HL-60/S4 treated with phorbol 12-myristate 13-acetate at 8.2 ng/mL for 4 days and 3 days (cell line): Measurements from ENCODE around the gene LSM11.
"Not testable (repeated sequence)": the region's sequence is repeated elsewhere in the genome, so short reads cannot be mapped to it uniquely, and the experiment has no call there.

Experiments
- in situ Hi-C: fragments of 300-500 bp; cut with MboI; formaldehyde crosslinking; loops from 2 replicates; pipeline ENCODE4 v1.15.0; 2022; ENCODE audit warnings: low sequenced_read_pairs

The LSM11 gene

DNA sequence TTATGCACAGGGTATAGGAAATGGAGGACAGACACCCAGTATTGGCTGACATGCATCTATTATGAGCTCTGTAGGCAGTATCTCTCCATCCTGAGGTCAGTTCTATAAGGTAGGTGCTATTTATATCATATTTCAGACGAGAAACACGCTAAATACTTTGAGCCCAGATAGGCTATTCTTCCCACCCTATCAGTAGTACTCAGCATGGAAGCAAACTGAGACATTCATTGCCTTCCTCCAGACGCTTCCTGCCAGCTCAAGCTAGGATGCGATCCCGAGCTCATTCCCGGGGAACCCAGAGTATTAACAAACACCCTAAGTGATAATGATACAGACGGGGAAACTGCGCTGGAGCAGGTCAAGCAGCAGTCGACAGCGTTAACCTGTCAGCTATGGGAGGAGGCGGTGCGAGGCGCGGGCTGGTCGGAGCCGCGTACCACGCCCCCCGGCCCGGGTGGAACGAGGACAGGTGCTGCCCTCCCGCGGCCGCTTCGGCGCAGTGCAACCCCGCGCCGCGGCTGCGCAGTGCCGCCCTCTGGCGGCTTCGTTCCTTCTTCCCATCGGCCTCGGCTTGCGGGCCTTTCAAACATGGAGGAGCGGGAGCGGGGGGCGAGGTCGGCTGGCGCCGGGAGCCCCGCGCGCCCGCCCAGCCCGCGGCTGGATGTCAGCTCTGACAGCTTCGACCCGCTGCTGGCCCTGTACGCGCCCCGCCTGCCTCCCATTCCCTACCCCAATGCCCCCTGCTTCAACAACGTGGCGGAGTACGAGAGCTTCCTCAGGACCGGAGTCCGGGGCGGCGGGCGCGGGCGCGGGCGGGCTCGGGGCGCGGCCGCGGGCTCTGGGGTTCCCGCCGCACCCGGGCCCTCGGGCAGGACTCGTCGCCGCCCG, at the start of gene LSM11:
TSS of gene LSM11 (plus strand) at position 550 of the 888 bp plus-strand sequence. CDS start at position 589, 39 bp downstream.
- in situ Hi-C loops = no loop called here

GRCh38 chr5:157693816-157694215, 49.7 kb upstream of the LSM11 start:
- in situ Hi-C loops = not testable (repeated sequence)

DNA sequence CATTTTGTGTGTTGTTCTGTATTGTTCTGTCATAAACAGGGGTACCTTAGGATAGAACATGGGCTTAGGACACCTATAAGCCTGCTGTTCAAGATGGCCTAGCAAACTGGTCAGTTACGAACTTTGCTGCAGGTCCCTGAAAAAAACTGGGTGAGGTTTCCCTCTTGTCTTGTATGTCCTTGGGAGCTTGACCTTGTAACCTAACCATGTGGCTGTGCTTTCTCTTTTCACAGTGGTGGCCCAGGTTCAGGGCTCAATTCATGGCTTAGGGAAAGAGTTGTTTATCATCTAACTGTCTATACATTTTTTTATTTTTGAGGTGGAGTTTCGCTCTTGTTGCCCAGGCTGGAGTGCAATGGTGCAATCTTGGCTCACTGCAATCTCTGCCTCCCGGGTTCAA, 47.4 kb upstream of the LSM11 start:
- in situ Hi-C loops = not testable (repeated sequence)

DNA sequence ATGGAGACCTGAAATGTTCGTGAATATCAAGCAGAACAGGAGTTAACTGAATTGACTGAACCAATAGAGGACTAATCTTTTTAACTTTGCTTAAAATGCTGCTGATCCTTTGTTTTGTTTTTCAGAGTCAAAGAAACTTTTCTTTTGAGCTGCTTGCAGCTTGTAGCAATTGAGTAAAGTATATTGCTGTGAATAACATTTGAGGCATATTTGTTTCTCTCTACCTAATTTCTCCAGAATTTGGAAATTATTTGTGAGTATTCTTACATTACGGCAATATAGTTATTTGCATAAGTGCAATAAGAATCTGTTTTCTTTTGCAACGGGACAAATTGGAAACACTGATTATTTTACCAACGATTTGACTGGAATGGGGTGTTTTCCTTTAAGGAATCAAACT, 44.8 kb upstream of the LSM11 start:
- in situ Hi-C loops = not testable (repeated sequence)

DNA sequence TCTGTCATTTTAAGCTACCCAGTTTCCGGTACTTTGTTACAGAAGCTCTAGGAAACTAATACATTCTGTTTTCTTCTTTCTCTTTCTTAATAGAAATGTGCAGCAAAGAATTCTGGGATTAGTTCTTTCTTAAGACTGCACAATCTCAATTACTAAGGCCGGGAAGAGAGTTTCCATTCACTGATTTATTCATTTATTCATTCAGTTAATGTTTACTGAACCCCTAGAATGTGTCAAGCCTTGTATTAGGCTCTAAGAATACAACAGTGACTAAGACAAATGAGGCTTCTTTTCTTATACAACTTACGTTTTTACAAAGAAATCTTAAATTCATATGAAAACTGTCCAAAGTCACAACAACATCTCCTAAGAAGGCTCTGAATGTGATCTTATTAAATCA, 39.8 kb upstream of the LSM11 start:
- in situ Hi-C loops = loop anchor here (25.0 kb wide), 1 partner anchor 266 kb away; no protein-coding TSS in a partner anchor

DNA sequence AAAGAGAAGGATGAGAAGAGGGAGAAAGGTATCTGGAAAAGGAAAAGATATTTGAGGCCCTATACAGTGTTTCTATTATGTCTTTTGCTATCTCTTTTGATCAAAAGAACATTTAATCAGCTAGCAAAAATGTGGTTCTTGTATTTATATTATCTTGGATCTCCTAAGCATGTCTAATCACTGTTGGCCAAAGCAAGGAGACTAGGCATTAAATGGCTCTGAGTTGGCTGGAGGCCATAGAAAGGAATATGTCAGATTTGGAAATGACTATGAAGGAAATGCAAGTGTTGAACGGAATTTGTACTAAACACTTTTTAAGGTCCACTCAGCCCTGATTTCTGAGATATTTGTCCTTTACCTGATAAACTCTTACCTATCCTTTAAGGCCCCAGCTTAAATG, 34.6 kb upstream of the LSM11 start:
- in situ Hi-C loops = loop anchor here (25.0 kb wide), 1 partner anchor 272 kb away; no protein-coding TSS in a partner anchor

GRCh38 chr5:157709346-157709745, 34.2 kb upstream of the LSM11 start:
- in situ Hi-C loops = loop anchor here (25.0 kb wide), 1 partner anchor 272 kb away; no protein-coding TSS in a partner anchor

DNA sequence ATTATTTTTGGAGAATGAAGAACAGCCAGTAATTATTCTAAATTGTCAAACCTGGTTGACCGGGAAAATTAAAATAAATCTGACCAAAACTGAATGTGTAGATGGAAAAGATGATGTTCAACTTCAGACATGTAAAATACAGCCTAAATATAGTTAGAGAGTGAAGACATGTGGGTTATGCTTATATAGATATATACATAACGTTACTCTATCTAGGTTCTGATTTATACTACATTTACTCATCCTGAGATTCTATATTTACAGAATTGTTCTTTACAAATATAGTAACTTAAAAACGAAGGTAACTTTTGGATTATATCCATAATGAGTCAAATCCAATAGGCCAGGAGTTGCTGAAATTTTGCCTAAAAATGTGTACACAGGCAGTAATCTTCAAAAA, 33.1 kb upstream of the LSM11 start:
- in situ Hi-C loops = loop anchor here (25.0 kb wide), 1 partner anchor 273 kb away; no protein-coding TSS in a partner anchor

GRCh38 chr5:157710882-157711281, 32.6 kb upstream of the LSM11 start:
- in situ Hi-C loops = loop anchor here (25.0 kb wide), 1 partner anchor 274 kb away; no protein-coding TSS in a partner anchor

DNA sequence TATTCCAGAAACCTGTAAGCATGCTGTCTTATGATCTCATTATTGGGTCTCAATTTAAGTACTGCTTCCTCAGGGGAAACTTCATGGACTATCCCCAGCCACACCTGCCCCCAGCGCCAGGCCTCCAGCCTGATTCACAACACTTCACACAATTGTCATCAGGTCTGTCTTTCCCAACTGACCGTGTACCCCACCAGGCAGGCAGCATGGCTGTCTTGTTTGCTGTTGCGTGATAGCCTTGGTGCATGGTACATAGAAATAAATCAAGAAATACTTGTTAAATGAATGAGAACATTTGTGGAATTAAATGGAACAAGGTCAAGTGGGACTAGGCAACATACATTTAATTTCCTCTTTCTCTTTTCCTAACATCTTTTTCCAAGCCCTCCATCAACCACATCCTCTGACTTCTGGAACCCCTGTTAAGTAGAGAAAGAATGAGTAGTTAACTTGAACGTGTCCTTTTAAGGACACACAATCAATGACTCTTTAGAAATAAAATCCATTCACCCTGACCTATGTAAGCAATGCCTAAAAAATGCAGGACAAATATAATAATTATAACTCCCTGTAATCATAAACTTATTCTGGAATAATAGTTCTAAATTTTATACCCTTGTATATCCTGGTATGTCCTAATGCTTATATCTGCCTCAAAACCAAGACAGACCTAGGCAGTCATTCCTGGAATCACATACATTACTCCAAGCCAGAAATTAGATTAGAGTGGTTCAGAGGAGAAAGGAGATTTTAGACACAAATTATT, 29.5 kb upstream of the LSM11 start:
- in situ Hi-C loops = loop anchor here (25.0 kb wide), 1 partner anchor 277 kb away; no protein-coding TSS in a partner anchor

GRCh38 chr5:157714596-157714864, 29.0 kb upstream of the LSM11 start:
- in situ Hi-C loops = loop anchor here (25.0 kb wide), 1 partner anchor 277 kb away; no protein-coding TSS in a partner anchor

GRCh38 chr5:157718519-157718918, 25.0 kb upstream of the LSM11 start:
- in situ Hi-C loops = loop anchor here (25.0 kb wide), 1 partner anchor 281 kb away; no protein-coding TSS in a partner anchor

GRCh38 chr5:157719245-157719644, 24.3 kb upstream of the LSM11 start:
- in situ Hi-C loops = loop anchor here (25.0 kb wide), 1 partner anchor 282 kb away; no protein-coding TSS in a partner anchor

DNA sequence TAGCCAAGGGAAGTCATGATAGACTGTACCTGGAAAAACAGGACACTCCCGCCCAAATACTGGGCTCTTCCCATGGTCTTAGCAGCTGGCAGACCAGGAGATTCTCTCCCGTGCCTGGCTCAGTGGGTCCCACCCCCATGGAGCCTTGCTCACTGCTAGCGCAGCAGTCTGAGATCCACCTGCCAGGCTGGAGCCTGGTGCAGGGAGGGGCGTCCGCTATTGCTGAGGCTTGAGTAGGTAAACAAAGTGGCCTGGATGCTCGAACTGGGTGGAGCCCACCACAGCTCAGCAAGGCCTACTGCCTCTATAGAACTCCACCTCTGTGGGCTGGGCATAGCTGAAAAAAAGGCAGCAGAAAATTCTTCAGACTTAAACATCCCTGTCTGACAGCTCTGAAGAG, 22.4 kb upstream of the LSM11 start:
- in situ Hi-C loops = loop anchor here (25.0 kb wide), 1 partner anchor 284 kb away; no protein-coding TSS in a partner anchor

GRCh38 chr5:157722895-157723294, 20.6 kb upstream of the LSM11 start:
- in situ Hi-C loops = loop anchor here (25.0 kb wide), 1 partner anchor 286 kb away; no protein-coding TSS in a partner anchor

DNA sequence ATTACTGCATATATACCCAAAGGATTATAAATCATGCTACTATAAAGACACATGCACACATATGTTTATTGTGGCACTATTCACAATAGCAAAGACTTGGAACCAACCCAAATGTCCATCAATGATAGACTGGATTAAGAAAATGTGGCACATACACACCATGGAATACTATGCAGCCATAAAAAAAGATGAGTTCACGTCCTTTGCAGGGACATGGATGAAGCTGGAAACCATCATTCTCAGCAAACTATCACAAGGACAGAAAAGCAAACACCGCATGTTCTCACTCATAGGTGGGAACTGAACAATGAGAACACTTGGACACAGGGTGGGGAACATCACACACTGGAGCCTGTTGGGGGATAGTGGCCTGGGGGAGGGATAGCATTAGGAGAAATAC, 16.9 kb upstream of the LSM11 start:
- in situ Hi-C loops = not testable (repeated sequence)

DNA sequence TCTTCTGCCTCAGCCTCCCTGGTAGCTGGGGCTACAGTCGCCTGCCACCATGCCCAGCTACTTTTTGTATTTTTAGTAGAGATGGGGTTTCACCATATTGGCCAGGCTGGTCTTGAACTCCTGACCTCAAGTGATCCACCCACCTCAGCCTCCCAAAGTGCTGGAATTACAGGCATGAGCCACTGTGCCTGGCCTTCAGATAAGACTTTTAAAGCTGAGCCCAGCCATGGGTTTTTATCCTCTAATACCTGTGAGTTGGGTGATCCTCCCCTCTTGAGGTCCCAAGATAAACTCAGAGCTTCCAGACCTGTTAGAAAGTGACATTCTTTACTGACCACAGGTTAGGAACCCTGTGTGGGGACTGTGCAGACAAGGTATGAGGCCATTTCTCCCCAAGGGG, 15.7 kb upstream of the LSM11 start:
- in situ Hi-C loops = not testable (repeated sequence)

DNA sequence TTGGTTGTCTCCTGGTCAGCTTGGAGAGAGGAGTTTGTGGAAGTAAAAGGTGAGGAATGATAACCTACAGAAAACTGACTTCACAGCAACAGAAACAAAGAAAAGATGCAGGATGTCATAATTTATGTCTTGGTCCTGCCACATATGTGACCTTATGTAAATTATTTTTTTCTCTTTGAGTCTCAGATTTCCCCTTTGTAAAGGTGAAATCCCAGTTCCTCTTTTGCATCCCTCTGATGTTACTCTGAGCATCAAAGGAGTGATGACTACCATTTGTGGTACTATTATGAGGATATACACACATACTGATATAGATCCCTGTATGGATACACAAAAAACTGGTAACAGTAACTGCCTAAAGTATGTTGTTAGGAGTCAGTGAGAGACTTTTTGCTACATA, 13.7 kb upstream of the LSM11 start:
- in situ Hi-C loops = no loop called here

DNA sequence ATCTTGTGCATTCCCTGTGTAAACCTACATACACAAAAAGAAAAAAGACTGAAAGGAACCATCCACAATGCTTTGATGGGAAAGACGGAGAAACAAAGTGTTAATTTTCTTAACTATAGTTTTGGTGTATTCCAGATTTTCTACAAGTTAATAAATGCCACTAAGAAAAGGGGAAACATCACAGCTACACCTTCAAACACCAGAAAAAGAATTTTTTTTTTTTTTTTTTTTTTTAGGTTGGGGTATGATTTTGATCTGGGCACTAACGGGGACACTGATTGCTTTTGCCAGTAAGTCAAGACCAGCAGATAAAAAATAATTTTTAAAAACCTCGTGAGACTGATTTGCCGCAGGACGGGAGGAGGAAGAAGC, 12.6 kb upstream of the LSM11 start:
- in situ Hi-C loops = no loop called here

DNA sequence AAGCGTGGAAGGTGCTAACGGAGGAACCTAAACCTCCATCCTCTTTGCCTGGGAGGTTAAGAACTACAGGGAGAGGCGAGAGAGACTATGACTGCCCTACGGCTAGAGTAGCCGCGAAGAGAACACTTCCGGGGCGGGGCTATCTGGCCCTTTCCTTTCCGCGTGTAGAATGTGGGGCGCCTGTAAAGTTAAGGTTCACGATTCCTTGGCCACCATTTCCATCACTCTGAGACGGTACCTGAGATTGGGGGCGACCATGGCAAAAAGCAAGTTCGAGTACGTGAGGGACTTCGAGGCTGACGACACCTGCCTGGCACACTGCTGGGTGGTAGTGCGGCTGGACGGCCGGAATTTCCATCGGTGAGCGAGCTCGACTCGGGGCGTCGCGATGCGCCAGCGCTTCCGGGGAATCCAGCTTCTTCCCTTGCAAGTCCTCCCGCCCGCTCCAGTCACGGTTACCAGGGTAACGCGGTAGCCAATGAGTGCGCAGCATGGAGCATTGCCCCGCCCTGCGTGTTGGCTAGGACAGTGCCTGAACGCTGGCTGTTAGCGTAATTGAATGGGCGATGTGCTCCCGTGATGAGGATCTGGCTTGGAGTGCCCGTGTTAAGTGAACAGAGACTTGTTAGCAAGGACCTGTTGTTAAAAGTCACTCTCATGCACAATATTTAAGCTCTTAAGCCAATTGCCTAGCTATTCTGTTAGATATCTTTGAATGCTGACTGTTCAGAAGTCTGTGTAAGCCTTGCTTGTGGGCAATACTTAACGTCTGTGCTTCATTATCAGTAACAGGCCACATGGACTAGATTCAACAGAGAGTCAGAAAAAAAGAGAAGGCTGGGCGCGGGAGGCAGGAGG, 12.0 kb upstream of the LSM11 start, which contains the start of gene THG1L:
TSS of gene THG1L (plus strand) at position 149 of the 858 bp plus-strand sequence. CDS start at position 170, 21 bp downstream.
- in situ Hi-C loops = no loop called here
